GM12878 (cell line): Measurements from ENCODE around the gene OTULIN. TPM values are rescaled to one million over a fixed set of nuclear protein-coding genes. Genes with fewer than 3 reads are reported as not detected.

Experiments
- ATAC-seq: fragments of 200-7000 bp; cut with Tn5 transposase; 3 replicates; pipeline ENCODE4 v1.9.1; 2020; ENCODE audit warnings: mild to moderate bottlenecking, moderate library complexity
- BruUV-seq: library from RNA; stranded (reverse); fragments of 400-500 nt; replicated peaks from 2 replicates; lab custom pipeline; 2021; lab: Mats Ljungman, UMichigan
- CTCF ChIA-PET: fragments of 300-600 bp; sonication (Branson Sonifier 250); formaldehyde crosslinking; extraction: SDS; loops from one replicate; lab custom pipeline; 2021; ENCODE audit warnings: inconsistent platforms; lab: Yijun Ruan, JAX
- POLR2A ChIA-PET: fragments of 350-600 bp; formaldehyde crosslinking; extraction: SDS; loops from one replicate; lab custom pipeline; 2021; ENCODE audit warnings: inconsistent platforms; lab: Charles Lee
- RAD21 ChIA-PET: fragments of 300-600 bp; sonication (Branson Sonifier 250); formaldehyde crosslinking; loops from one replicate; lab custom pipeline; 2023; ENCODE audit warnings: antibody characterized with exemption; ENCODE audit not compliant: unreplicated experiment; lab: Charles Lee
- SMC1A ChIA-PET: fragments of 300-600 bp; sonication (Branson Sonifier 250); formaldehyde crosslinking; loops from one replicate; lab custom pipeline; 2023; ENCODE audit not compliant: unreplicated experiment, uncharacterized antibody; lab: Charles Lee
- DNase-seq: peaks from one replicate; pipeline ENCODE4 v3.0.0-alpha.2; 2011; ENCODE audit warnings: low read depth, low spot score
- FAIRE-seq: peaks from 3 replicates; lab custom pipeline; 2011; peaks lifted over from hg19 to GRCh38; lab: Jason Lieb, UNC
- H2AFZ ChIP-seq: 2 replicates; pipeline ENCODE4 v1.6.0; 2011; ENCODE audit warnings: low read depth, low read length, control low read depth; ENCODE audit not compliant: control insufficient read depth
- H3K27ac ChIP-seq: 2 replicates; pipeline ENCODE4 v1.5.1; 2011; ENCODE audit warnings: control low read depth; ENCODE audit not compliant: control insufficient read depth, insufficient read depth
- H3K27me3 ChIP-seq, 2 experiments: replicated peaks in 1 of 2; 2 replicates each; pipeline versions ENCODE4 v1.6.0 to v1.6.1; 2011; ENCODE audit warnings: low read length in 1 of 2; ENCODE audit not compliant: control insufficient read depth in 2 of 2, insufficient read depth in 2 of 2
- H3K36me3 ChIP-seq, 2 experiments: 2 replicates each; pipeline ENCODE4 v1.5.1; 2011; ENCODE audit warnings: low read length in 1 of 2; ENCODE audit not compliant: control insufficient read depth in 2 of 2, insufficient read depth in 2 of 2
- H3K4me1 ChIP-seq: 2 replicates; pipeline ENCODE4 v1.6.1; 2011; ENCODE audit warnings: mild to moderate bottlenecking, low read length, moderate library complexity, mixed read lengths; ENCODE audit not compliant: control insufficient read depth, insufficient read depth
- H3K4me2 ChIP-seq: 2 replicates; pipeline ENCODE4 v1.6.0; 2011; ENCODE audit warnings: control low read depth; ENCODE audit not compliant: control insufficient read depth, insufficient read depth
- H3K4me3 ChIP-seq: fragments of 200-600 bp; sonication (generic); 2 replicates; pipeline ENCODE4 v1.5.1; 2016
- H3K79me2 ChIP-seq: 2 replicates; pipeline ENCODE4 v1.6.0; 2011; ENCODE audit warnings: low read length; ENCODE audit not compliant: control insufficient read depth, insufficient read depth
- H3K9ac ChIP-seq: 2 replicates; pipeline ENCODE4 v1.8.0; 2011; ENCODE audit warnings: low read length, control low read depth, mixed read lengths; ENCODE audit not compliant: control insufficient read depth, insufficient read depth
- H3K9me3 ChIP-seq: replicated peaks from 3 replicates; pipeline ENCODE4 v1.5.1; 2011; ENCODE audit warnings: mild to moderate bottlenecking, low read length; ENCODE audit not compliant: control insufficient read depth, insufficient read depth
- H4K20me1 ChIP-seq: 2 replicates; pipeline ENCODE4 v1.6.0; 2011; ENCODE audit not compliant: control insufficient read depth, insufficient read depth
- MTA2 ChIP-seq: fragments of 450-650 bp; IDR thresholded peaks from 2 replicates; pipeline ENCODE4 v1.6.1; 2016; ENCODE audit warnings: low read depth, mild to moderate bottlenecking, moderate library complexity
- WRNIP1 ChIP-seq: IDR thresholded peaks from 2 replicates; pipeline ENCODE4 v1.6.1; 2011; ENCODE audit warnings: low read depth, low read length, improper control_type of control experiment, borderline replicate concordance
- WGBS: methylation state at CpG from one replicate; pipeline ENCODE4 v1.1.6; 2016; ENCODE audit warnings: low lambda C conversion rate; ENCODE audit not compliant: insufficient replicate concordance, insufficient coverage; ENCODE audit errors: missing lambda C conversion rate; 5-methylcytosine and 5-hydroxymethylcytosine counted together
- in situ Hi-C: fragments of 300-500 bp; cut with MboI; formaldehyde crosslinking; loops from 9 replicates; pipeline ENCODE4 v1.14.3; 2018; ENCODE audit warnings: mixed read lengths
- intact Hi-C: fragments of 100-400 bp; cut with micrococcal nuclease; formaldehyde crosslinking; loops from one replicate; pipeline ENCODE4 v1.14.2; 2022; ENCODE audit not compliant: unreplicated experiment
- polyA plus RNA-seq, 11 experiments: library from polyadenylated mRNA; depleted of rRNA in 4 of 11; unstranded in 6 of 11; stranded (reverse) in 5 of 11; fragments of >200 nt; fragmentation: Nextera tagmentation in 4 of 11; fragmentation: Illumina TruSeq in 1 of 11; extraction: Ambion mirVana in 4 of 11; extraction: Trizol in 1 of 11; gene quantifications; 1 replicate in 1 of 11; 2 replicates in 10 of 11; pipeline versions ENCODE4 v1.2.1 to v1.2.3, GENCODE V29; 2011 to 2016; ENCODE audit warnings: inconsistent platforms in 2 of 11, missing spikeins in 2 of 11, low read depth in 1 of 11
- total RNA-seq, 4 experiments: library from RNA; depleted of rRNA in 3 of 4; stranded (reverse); fragments of >200 nt in 3 of 4; fragmentation: Illumina TruSeq in 1 of 4; extraction: Trizol in 1 of 4; gene quantifications; 2 replicates each; pipeline versions ENCODE4 v1.2.1 to v1.2.3, GENCODE V29; 2013 to 2021
- TF ChIP-seq, protein P1 (sequence below): fragments of 450-650 bp; IDR thresholded peaks from 2 replicates; pipeline ENCODE4 v1.6.1; 2017; ENCODE audit warnings: mild to moderate bottlenecking, moderate library complexity
- TF ChIP-seq, protein P2 (sequence below): fragments of 450-650 bp; IDR thresholded peaks from 2 replicates; pipeline ENCODE4 v1.6.1; 2017; ENCODE audit warnings: antibody characterized with exemption, mild to moderate bottlenecking, moderate library complexity

The OTULIN gene
- total and polyA plus RNA-seq, 10 of the 15 experiments (the other 5 are each of a cell fraction or from before 2014, with no cell fraction given): 6.6 to 70.5 (median 28.7) TPM

DNA sequence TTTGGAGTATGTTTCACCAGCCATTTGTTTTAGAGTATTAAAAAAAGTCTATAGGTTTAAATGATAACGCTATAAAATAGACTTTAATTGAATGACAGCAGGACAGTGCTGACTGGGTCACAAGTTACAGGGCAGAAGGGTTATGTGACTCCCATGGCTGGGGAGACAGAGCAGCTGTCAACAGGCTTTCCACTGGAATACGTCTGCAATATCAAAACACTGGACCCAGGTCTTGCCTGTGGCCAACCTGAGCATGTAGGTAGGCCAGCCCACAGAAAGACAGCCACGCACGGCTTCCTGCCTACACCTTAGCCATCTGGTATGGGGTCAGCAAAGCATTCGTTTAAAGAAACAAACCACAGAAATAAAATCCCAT, 80.7 kb downstream of the OTULIN start:
- in situ Hi-C loops (no loop called here), intact Hi-C loops (no loop called here)
- RAD21 ChIA-PET: no interaction called here
- no TSS peak for BruUV-seq
- H3K27me3 ChIP-seq: no peaks in the 10 kb centered on the region
- ATAC-seq (no peak), FAIRE-seq (no peak), DNase-seq (no peak)
- H3K4me2 ChIP-seq: no peak overlapping the region
- no peak overlapping the region; the same call in 1 of the 2 replicates for H3K27ac ChIP-seq
- H2AFZ ChIP-seq: no peak overlapping the region
- SMC1A ChIA-PET: no interaction called here
- CTCF ChIA-PET: interaction anchor here (1.2 kb wide), 1 partner anchor 17 kb away, joined by 3 read pairs; no protein-coding TSS in a partner anchor
- POLR2A ChIA-PET: no interaction called here
- TF ChIP-seq, protein P1, sequence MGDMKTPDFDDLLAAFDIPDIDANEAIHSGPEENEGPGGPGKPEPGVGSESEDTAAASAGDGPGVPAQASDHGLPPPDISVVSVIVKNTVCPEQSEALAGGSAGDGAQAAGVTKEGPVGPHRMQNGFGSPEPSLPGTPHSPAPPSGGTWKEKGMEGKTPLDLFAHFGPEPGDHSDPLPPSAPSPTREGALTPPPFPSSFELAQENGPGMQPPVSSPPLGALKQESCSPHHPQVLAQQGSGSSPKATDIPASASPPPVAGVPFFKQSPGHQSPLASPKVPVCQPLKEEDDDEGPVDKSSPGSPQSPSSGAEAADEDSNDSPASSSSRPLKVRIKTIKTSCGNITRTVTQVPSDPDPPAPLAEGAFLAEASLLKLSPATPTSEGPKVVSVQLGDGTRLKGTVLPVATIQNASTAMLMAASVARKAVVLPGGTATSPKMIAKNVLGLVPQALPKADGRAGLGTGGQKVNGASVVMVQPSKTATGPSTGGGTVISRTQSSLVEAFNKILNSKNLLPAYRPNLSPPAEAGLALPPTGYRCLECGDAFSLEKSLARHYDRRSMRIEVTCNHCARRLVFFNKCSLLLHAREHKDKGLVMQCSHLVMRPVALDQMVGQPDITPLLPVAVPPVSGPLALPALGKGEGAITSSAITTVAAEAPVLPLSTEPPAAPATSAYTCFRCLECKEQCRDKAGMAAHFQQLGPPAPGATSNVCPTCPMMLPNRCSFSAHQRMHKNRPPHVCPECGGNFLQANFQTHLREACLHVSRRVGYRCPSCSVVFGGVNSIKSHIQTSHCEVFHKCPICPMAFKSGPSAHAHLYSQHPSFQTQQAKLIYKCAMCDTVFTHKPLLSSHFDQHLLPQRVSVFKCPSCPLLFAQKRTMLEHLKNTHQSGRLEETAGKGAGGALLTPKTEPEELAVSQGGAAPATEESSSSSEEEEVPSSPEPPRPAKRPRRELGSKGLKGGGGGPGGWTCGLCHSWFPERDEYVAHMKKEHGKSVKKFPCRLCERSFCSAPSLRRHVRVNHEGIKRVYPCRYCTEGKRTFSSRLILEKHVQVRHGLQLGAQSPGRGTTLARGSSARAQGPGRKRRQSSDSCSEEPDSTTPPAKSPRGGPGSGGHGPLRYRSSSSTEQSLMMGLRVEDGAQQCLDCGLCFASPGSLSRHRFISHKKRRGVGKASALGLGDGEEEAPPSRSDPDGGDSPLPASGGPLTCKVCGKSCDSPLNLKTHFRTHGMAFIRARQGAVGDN: no peak
- TF ChIP-seq MTA2 (no peak), WRNIP1 (no peak)
- TF ChIP-seq, protein P2, sequence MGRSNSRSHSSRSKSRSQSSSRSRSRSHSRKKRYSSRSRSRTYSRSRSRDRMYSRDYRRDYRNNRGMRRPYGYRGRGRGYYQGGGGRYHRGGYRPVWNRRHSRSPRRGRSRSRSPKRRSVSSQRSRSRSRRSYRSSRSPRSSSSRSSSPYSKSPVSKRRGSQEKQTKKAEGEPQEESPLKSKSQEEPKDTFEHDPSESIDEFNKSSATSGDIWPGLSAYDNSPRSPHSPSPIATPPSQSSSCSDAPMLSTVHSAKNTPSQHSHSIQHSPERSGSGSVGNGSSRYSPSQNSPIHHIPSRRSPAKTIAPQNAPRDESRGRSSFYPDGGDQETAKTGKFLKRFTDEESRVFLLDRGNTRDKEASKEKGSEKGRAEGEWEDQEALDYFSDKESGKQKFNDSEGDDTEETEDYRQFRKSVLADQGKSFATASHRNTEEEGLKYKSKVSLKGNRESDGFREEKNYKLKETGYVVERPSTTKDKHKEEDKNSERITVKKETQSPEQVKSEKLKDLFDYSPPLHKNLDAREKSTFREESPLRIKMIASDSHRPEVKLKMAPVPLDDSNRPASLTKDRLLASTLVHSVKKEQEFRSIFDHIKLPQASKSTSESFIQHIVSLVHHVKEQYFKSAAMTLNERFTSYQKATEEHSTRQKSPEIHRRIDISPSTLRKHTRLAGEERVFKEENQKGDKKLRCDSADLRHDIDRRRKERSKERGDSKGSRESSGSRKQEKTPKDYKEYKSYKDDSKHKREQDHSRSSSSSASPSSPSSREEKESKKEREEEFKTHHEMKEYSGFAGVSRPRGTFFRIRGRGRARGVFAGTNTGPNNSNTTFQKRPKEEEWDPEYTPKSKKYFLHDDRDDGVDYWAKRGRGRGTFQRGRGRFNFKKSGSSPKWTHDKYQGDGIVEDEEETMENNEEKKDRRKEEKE: no peak
- H4K20me1 ChIP-seq: no peaks in the 10 kb centered on the region
- H3K9ac ChIP-seq: no peak overlapping the region
- H3K4me3 ChIP-seq: no peak overlapping the region
- H3K4me1 ChIP-seq: peaks cover 13% of the 10 kb centered on the region
- no peaks in the 10 kb centered on the region for H3K79me2 ChIP-seq
- no peaks in the 10 kb centered on the region; a peak in 1 of 4 replicates for H3K36me3 ChIP-seq
- 11% methylated on average over 5 of the region's 5 CpGs for WGBS
- no peaks in the 10 kb centered on the region for H3K9me3 ChIP-seq
